ENCODE measurements around the gene DNHD1. TPM values are rescaled to one million over a fixed set of nuclear protein-coding genes. Genes with fewer than 3 reads are reported as not detected.

DNHD1 gene
- total and polyA plus RNA-seq, 9 of the 15 experiments (the other 6 are each of a cell fraction or from before 2014, with no cell fraction given) = 0.82 to 9.7 (median 3.8) TPM

GRCh38 chr11:6557761-6558674, 60.9 kb downstream of the DNHD1 start:
- peaks cover 4% of the 10 kb centered on the region for H3K9me1 ChIP-seq (ENCODE audit: control insufficient read depth, insufficient read depth, low read length)
- POLR2A ChIA-PET = interaction anchor here (0.6 to 0.9 kb wide), 2 partner anchors 49 to 1036 kb away, joined by 3 read pairs; no protein-coding TSS in a partner anchor
- no peaks in the 10 kb centered on the region for H3K36me3 ChIP-seq (ENCODE audit: control insufficient read depth, insufficient read depth, low read length)
- H4K20me1 ChIP-seq (replicated peaks; ENCODE audit: control insufficient read depth, insufficient read depth, low read length) = no peaks in the 10 kb centered on the region
- H3K4me2 ChIP-seq (ENCODE audit: insufficient read depth, low read length) = no peak overlapping the region
- 0 out of 4 replicates have a peak overlapping the region, but pooled peaks of 1 of the 2 experiments have one; percentile 14 for H3K9ac ChIP-seq (ENCODE audit: insufficient read depth in 1 of 2, low read depth in 2 of 2, low read length in 2 of 2)
- no TSS peak for BruUV-seq (replicated peaks)
- TF ChIP-seq ZZZ3 (IDR thresholded peaks at IDR 0.05) (no peak), ZNF695 (CRISPR knock-in tag; IDR thresholded peaks at IDR 0.05) (no peak), AFF1 (IDR thresholded peaks at IDR 0.05; ENCODE audit: low read depth in 1 of 2, partially characterized antibody in 2 of 2) (no peak), STAT5A (IDR thresholded peaks at IDR 0.05; ENCODE audit: borderline replicate concordance, low read length) (no peak), POLR2G (IDR thresholded peaks at IDR 0.05; ENCODE audit: low read depth, low read length) (0 out of 2 replicates have a peak, but pooled peaks have one; percentile 13), CTBP1 (IDR thresholded peaks at IDR 0.05; ENCODE audit: borderline replicate concordance) (no peak), TFAM (CRISPR knock-in tag; conservative IDR thresholded peaks at IDR 0.05) (no peak), TGIF2 (CRISPR knock-in tag; IDR thresholded peaks at IDR 0.05) (no peak), BRF1 (IDR thresholded peaks at IDR 0.05; ENCODE audit: borderline replicate concordance, extremely low read depth, insufficient read length) (no peak)
- H2AFZ ChIP-seq (ENCODE audit: low read depth, low read length) = no peak overlapping the region
- FAIRE-seq = no peak
- H3K4me1 ChIP-seq (replicated peaks in 1 of 2; ENCODE audit: control insufficient read depth in 2 of 2, insufficient read depth in 2 of 2, low read length in 2 of 2) = peaks cover 27 to 29% of the 10 kb centered on the region in 2 experiments
- H3K4me3 ChIP-seq = no peak overlapping the region
- no peak overlapping the region for H3K27ac ChIP-seq (ENCODE audit: extremely low read depth, low read depth, low read length)
- in situ Hi-C loops (cut with MboI) (no loop called here), intact Hi-C loops (cut with micrococcal nuclease) (no loop called here)
- CTCF ChIA-PET (ENCODE audit: low intra/inter-chr PET ratio) = no interaction called here
- 91% methylated on average over 13 of the region's 14 CpGs for WGBS (ENCODE audit: insufficient coverage, low coverage, missing lambda C conversion rate)
- no peak for ATAC-seq
- H3K27me3 ChIP-seq (ENCODE audit: control insufficient read depth in 2 of 2, insufficient read depth in 2 of 2, low read length in 2 of 2) = no peaks in the 10 kb centered on the region
- no peaks in the 10 kb centered on the region for H3K9me3 ChIP-seq (replicated peaks; ENCODE audit: control insufficient read depth, insufficient read depth, low read depth, low read length)
- no peaks in the 10 kb centered on the region for H3K79me2 ChIP-seq (ENCODE audit: control insufficient read depth, insufficient read depth, low read length)
- DNase-seq (ENCODE audit: extremely low read depth in 1 of 4, low spot score in 3 of 4) = no peak
